Chondrocyte (in vitro differentiated cells): ENCODE data around the gene PRSS50. TPM values are rescaled to one million over a fixed set of nuclear protein-coding genes. Genes with fewer than 3 reads are reported as not detected.
"Not testable (repeated sequence)": the region's sequence is repeated elsewhere in the genome, so short reads cannot be mapped to it uniquely, and the experiment has no call there.

Experiments
- DNase-seq: peaks from one replicate; pipeline ENCODE4 v3.0.0; 2021; ENCODE audit warnings: mixed read lengths, low spot score
- H3K27ac Mint-ChIP-seq: one replicate; pipeline ENCODE4 v1.8.0; 2021; ENCODE audit warnings: mild to moderate bottlenecking, moderate library complexity, mixed read lengths; ENCODE audit not compliant: unreplicated experiment
- H3K27me3 Mint-ChIP-seq: 2 replicates; pipeline ENCODE4 v1.8.0; 2021; ENCODE audit warnings: low read depth, mixed read lengths
- H3K36me3 Mint-ChIP-seq: 2 replicates; pipeline ENCODE4 v1.8.0; 2021; ENCODE audit warnings: low read depth, mixed read lengths
- H3K4me1 Mint-ChIP-seq: 2 replicates; pipeline ENCODE4 v1.8.0; 2021; ENCODE audit warnings: low read depth, mild to moderate bottlenecking, mixed read lengths
- H3K4me3 Mint-ChIP-seq: one replicate; pipeline ENCODE4 v1.8.0; 2021; ENCODE audit warnings: mild to moderate bottlenecking, moderate library complexity, mixed read lengths; ENCODE audit not compliant: unreplicated experiment
- H3K9me3 Mint-ChIP-seq: 2 replicates; pipeline ENCODE4 v1.8.0; 2021; ENCODE audit warnings: low read depth, mixed read lengths
- CTCF ChIP-seq: fragments of 200-600 bp; sonication (generic); IDR thresholded peaks from 2 replicates; pipeline ENCODE4 v1.5.0; 2021; ENCODE audit warnings: antibody characterized with exemption, mild to moderate bottlenecking, moderate library complexity
- total RNA-seq: library from RNA; stranded (reverse); gene quantifications from 3 replicates; pipeline ENCODE4 v1.2.1, GENCODE V29; 2021

PRSS50 gene
- total RNA-seq, 1 donor from 2014 or later, result not detected

GRCh38 chr3:46756642-46757041, 39.0 kb upstream of the PRSS50 start:
- no peak for DNase-seq
- Mint-ChIP-seq H3K4me3 (no peak overlapping the region), H3K27ac (no peak overlapping the region), H3K9me3 (no peaks in the 10 kb centered on the region), H3K4me1 (no peaks in the 10 kb centered on the region), H3K27me3 (peaks cover 8% of the 10 kb centered on the region), H3K36me3 (no peaks in the 10 kb centered on the region)
- no peak for TF ChIP-seq CTCF

- H3K27ac Mint-ChIP-seq, result no peak overlapping the region
- H3K36me3 Mint-ChIP-seq, result no peaks in the 10 kb centered on the region
- no peak for TF ChIP-seq CTCF
- no peak overlapping the region for H3K4me3 Mint-ChIP-seq
- peaks cover 12% of the 10 kb centered on the region for H3K27me3 Mint-ChIP-seq
- H3K9me3 Mint-ChIP-seq, result no peaks in the 10 kb centered on the region
- no peaks in the 10 kb centered on the region for H3K4me1 Mint-ChIP-seq
- DNase-seq, result no peak
These were observed 38.0 kb upstream of the PRSS50 start for GRCh38 chr3:46755646-46756045.

GRCh38 chr3:46753127-46753526, 35.5 kb upstream of the PRSS50 start:
- DNase-seq, H3K27ac Mint-ChIP-seq, H3K9me3 Mint-ChIP-seq, H3K4me3 Mint-ChIP-seq, H3K36me3 Mint-ChIP-seq, H3K4me1 Mint-ChIP-seq: not testable (repeated sequence)
- peaks cover 21% of the 10 kb centered on the region for H3K27me3 Mint-ChIP-seq

- no peaks in the 10 kb centered on the region for H3K4me1 Mint-ChIP-seq
- H3K27me3 Mint-ChIP-seq, result peaks cover 23% of the 10 kb centered on the region
- H3K4me3 Mint-ChIP-seq, result no peak overlapping the region
- no peak for TF ChIP-seq CTCF
- H3K9me3 Mint-ChIP-seq, result no peaks in the 10 kb centered on the region
- H3K27ac Mint-ChIP-seq, result no peak overlapping the region
- H3K36me3 Mint-ChIP-seq, result no peaks in the 10 kb centered on the region
- no peak for DNase-seq
These were observed 32.9 kb upstream of the PRSS50 start for GRCh38 chr3:46750555-46751038.

GRCh38 chr3:46749129-46749528, 31.5 kb upstream of the PRSS50 start:
- TF ChIP-seq CTCF, result no peak
- no peak overlapping the region for H3K4me3 Mint-ChIP-seq
- peaks cover 26% of the 10 kb centered on the region for H3K27me3 Mint-ChIP-seq
- H3K9me3 Mint-ChIP-seq, result no peaks in the 10 kb centered on the region
- H3K36me3 Mint-ChIP-seq, result no peaks in the 10 kb centered on the region
- H3K27ac Mint-ChIP-seq, result no peak overlapping the region
- DNase-seq, result no peak
- H3K4me1 Mint-ChIP-seq, result no peaks in the 10 kb centered on the region

GRCh38 chr3:46748170-46748569, 30.5 kb upstream of the PRSS50 start:
- Mint-ChIP-seq H3K27ac (no peak overlapping the region), H3K27me3 (peaks cover 24% of the 10 kb centered on the region), H3K36me3 (no peaks in the 10 kb centered on the region), H3K9me3 (no peaks in the 10 kb centered on the region), H3K4me3 (no peak overlapping the region), H3K4me1 (no peaks in the 10 kb centered on the region)
- no peak for DNase-seq
- TF ChIP-seq CTCF, result no peak
